Ascending aorta (tissue), 2 donors: ENCODE data around the gene TREM2. TPM values are rescaled to one million over a fixed set of nuclear protein-coding genes. Genes with fewer than 3 reads are reported as not detected.

Experiments used
- DNase-seq, 2 donors: peaks; one replicate each; pipeline ENCODE4 v3.0.0-alpha.2; 2019; ENCODE audit warnings: low spot score in 2 of 2
- H3K27ac ChIP-seq, 2 donors: fragments of 200-600 bp; sonication (generic); one replicate each; pipeline ENCODE4 v1.5.1; 2016 to 2017; ENCODE audit warnings: mild to moderate bottlenecking in 1 of 2
- H3K27me3 ChIP-seq: fragments of 200-600 bp; sonication (generic); one replicate; pipeline ENCODE4 v1.5.1; 2017
- H3K36me3 ChIP-seq, 2 donors: fragments of 200-600 bp; sonication (generic); one replicate each; pipeline ENCODE4 v1.5.1; 2016
- H3K4me1 ChIP-seq, 2 donors: fragments of 200-600 bp; sonication (generic); one replicate each; pipeline ENCODE4 v1.5.1; 2016 to 2017; ENCODE audit warnings: mild to moderate bottlenecking in 1 of 2
- H3K4me3 ChIP-seq, 2 donors: fragments of 200-600 bp; sonication (generic); one replicate each; pipeline ENCODE4 v1.5.1; 2016 to 2017; ENCODE audit warnings: mild to moderate bottlenecking in 1 of 2
- H3K9me3 ChIP-seq, 2 donors: fragments of 200-600 bp; sonication (generic); one replicate each; pipeline ENCODE4 v1.5.1; 2016
- CTCF ChIP-seq, 3 experiments: fragments of 200-600 bp in 2 of 3; fragments of 450-650 bp in 1 of 3; sonication (generic) in 2 of 3; IDR thresholded peaks; one replicate each; pipeline ENCODE4 v1.5.1; 2016 to 2019; ENCODE audit warnings: antibody characterized with exemption in 3 of 3, mild to moderate bottlenecking in 1 of 3, moderate library complexity in 1 of 3
- intact Hi-C: fragments of 100-400 bp; cut with DNase I; formaldehyde crosslinking; loops from one replicate; pipeline ENCODE4 v1.15.1; 2023
- total RNA-seq: library from RNA; depleted of rRNA; stranded (reverse); fragments of >200 nt; gene quantifications from one replicate; pipeline ENCODE4 v1.1.0, GENCODE V29; 2016

The TREM2 gene
- total RNA-seq, 1 donor from 2014 or later, result 0.43 TPM

GRCh38 chr6:41200901-41201763, 38.2 kb upstream of the TREM2 start, which contains the start of gene TREML2:
TREML2 (minus strand) TSS chr6:41201149; CDS start chr6:41201008, 141 bp downstream.
- Histone ChIP-seq H3K36me3 (no peaks in the 10 kb centered on the region), H3K4me1 (no peaks in the 10 kb centered on the region), H3K27ac (no peak within 1 kb of the TSS), H3K9me3 (no peaks in the 10 kb centered on the region), H3K4me3 (no peak within 1 kb of the TSS), H3K27me3 (no peaks in the 10 kb centered on the region)
- no peak for DNase-seq
- intact Hi-C loops, result no loop called here
- no peak for TF ChIP-seq CTCF (IDR thresholded peaks at IDR 0.05)

- Histone ChIP-seq H3K4me3 (no peak overlapping the region), H3K4me1 (no peaks in the 10 kb centered on the region), H3K9me3 (no peaks in the 10 kb centered on the region), H3K27me3 (no peaks in the 10 kb centered on the region), H3K36me3 (no peaks in the 10 kb centered on the region), H3K27ac (no peak overlapping the region)
- intact Hi-C loops, result no loop called here
- no peak for TF ChIP-seq CTCF (IDR thresholded peaks at IDR 0.05)
- DNase-seq, result peak in 1 of 2 donors; percentile 32
Measured at GRCh38 chr6:41200296-41200900, 37.5 kb upstream of the TREM2 start.

GRCh38 chr6:41199552-41200246, 36.8 kb upstream of the TREM2 start:
- intact Hi-C loops, result no loop called here
- Histone ChIP-seq H3K27ac (no peak overlapping the region), H3K9me3 (no peaks in the 10 kb centered on the region), H3K4me1 (no peaks in the 10 kb centered on the region), H3K4me3 (no peak overlapping the region), H3K36me3 (no peaks in the 10 kb centered on the region), H3K27me3 (no peaks in the 10 kb centered on the region)
- DNase-seq, result no peak
- no peak for TF ChIP-seq CTCF (IDR thresholded peaks at IDR 0.05)

GRCh38 chr6:41197234-41197633, 34.3 kb upstream of the TREM2 start:
- no peak for TF ChIP-seq CTCF (IDR thresholded peaks at IDR 0.05)

GRCh38 chr6:41194386-41194785, 31.5 kb upstream of the TREM2 start:
- no peak overlapping the region for H3K27ac ChIP-seq
- no peaks in the 10 kb centered on the region for H3K36me3 ChIP-seq
- DNase-seq, result no peak
- H3K4me3 ChIP-seq, result no peak overlapping the region
- intact Hi-C loops, result no loop called here
- H3K4me1 ChIP-seq, result no peaks in the 10 kb centered on the region
- TF ChIP-seq CTCF (IDR thresholded peaks at IDR 0.05), result no peak
- no peaks in the 10 kb centered on the region for H3K9me3 ChIP-seq
- H3K27me3 ChIP-seq, result no peaks in the 10 kb centered on the region

More at GRCh38 chr6:41197234-41197633, 34.3 kb upstream of the TREM2 start:
- no peaks in the 10 kb centered on the region for H3K9me3 ChIP-seq
- intact Hi-C loops, result no loop called here
- no peaks in the 10 kb centered on the region for H3K4me1 ChIP-seq
- no peak overlapping the region for H3K27ac ChIP-seq
- H3K4me3 ChIP-seq, result no peak overlapping the region
- H3K36me3 ChIP-seq, result no peaks in the 10 kb centered on the region
- H3K27me3 ChIP-seq, result no peaks in the 10 kb centered on the region
- DNase-seq, result no peak
